Measurements from ENCODE around the gene SF1. TPM values are rescaled to one million over a fixed set of nuclear protein-coding genes. Genes with fewer than 3 reads are reported as not detected.

SF1 gene
- total and polyA plus RNA-seq, 9 of the 15 experiments (the other 6 are each of a cell fraction or from before 2014, with no cell fraction given) = 13.1 to 334 (median 111) TPM

DNA sequence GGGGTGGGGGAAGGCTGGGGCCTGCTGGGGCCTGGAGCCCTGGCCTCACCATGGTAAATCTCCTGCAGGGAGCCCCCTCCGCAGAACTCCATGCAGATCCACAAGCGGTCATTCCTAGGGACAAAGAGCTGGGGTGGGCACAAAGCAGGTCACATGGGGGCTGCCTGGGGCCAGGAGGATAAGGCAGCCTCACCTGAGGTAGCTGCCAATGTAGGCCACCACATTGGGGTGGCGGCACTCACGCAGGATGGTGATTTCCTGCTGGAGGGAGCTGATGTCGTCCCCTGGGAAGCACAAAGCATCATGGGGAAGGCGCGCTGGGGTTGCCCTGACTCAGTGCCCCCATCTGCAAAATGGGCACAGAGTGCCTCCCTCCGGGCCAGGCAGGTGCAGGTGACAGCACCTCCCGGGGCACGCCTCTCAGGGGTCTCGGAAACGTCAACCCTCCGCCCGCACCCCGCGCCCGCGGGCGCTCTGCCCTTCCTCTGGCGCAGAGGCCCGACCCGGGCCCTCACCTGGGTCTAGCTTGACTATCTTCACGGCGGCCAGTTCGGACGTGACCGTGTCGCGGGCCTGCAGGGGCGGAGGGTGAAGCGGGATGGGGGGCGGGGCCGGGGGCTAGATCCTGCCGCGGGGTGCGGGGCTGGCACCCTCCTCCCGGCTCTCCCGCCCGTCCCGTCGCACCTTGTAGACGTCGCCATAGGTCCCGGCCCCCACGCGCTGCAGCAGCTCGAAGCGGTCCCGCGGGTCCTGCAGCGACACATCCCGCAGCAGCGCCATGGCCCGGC, 24.2 kb upstream of the SF1 start (continued):
- TF ChIP-seq ZNF3 (CRISPR knock-in tag; IDR thresholded peaks at IDR 0.05) = no peak
- peak; percentile 59; the same call in 1 of the 2 replicates for TF ChIP-seq PHF8 (IDR thresholded peaks at IDR 0.05; ENCODE audit: borderline replicate concordance, low read length)
- no peak for TF ChIP-seq FOSL1 (tag; conservative IDR thresholded peaks at IDR 0.05)
- peak; percentile 46; the same call in 1 of the 2 replicates for TF ChIP-seq SMARCA5 (IDR thresholded peaks at IDR 0.05)
- TF ChIP-seq, protein P1, sequence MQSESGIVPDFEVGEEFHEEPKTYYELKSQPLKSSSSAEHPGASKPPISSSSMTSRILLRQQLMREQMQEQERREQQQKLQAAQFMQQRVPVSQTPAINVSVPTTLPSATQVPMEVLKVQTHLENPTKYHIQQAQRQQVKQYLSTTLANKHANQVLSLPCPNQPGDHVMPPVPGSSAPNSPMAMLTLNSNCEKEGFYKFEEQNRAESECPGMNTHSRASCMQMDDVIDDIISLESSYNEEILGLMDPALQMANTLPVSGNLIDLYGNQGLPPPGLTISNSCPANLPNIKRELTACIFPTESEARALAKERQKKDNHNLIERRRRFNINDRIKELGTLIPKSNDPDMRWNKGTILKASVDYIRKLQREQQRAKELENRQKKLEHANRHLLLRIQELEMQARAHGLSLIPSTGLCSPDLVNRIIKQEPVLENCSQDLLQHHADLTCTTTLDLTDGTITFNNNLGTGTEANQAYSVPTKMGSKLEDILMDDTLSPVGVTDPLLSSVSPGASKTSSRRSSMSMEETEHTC (IDR thresholded peaks at IDR 0.05) = no peak
- TF ChIP-seq HDAC2 (IDR thresholded peaks at IDR 0.05) = peak; percentile 37; the same call in 1 of the 2 replicates
- TF ChIP-seq, protein P2, sequence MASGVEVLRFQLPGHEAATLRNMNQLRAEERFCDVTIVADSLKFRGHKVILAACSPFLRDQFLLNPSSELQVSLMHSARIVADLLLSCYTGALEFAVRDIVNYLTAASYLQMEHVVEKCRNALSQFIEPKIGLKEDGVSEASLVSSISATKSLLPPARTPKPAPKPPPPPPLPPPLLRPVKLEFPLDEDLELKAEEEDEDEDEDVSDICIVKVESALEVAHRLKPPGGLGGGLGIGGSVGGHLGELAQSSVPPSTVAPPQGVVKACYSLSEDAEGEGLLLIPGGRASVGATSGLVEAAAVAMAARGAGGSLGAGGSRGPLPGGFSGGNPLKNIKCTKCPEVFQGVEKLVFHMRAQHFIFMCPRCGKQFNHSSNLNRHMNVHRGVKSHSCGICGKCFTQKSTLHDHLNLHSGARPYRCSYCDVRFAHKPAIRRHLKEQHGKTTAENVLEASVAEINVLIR (CRISPR knock-in tag; IDR thresholded peaks at IDR 0.05) = no peak
- TF ChIP-seq ZNF639 (CRISPR knock-in tag; conservative IDR thresholded peaks at IDR 0.05 in 1 of 2, IDR thresholded peaks at IDR 0.05 in 1 of 2) = no peak
- TF ChIP-seq TFAP4 (CRISPR knock-in tag; IDR thresholded peaks at IDR 0.05; ENCODE audit: borderline replicate concordance) = 0 out of 2 replicates have a peak, but pooled peaks have one; percentile 31
- TF ChIP-seq BCOR (IDR thresholded peaks at IDR 0.05) = peak; percentile 68
- TF ChIP-seq PTBP1 (IDR thresholded peaks at IDR 0.05; ENCODE audit: low read depth, low read length) = 0 out of 2 replicates have a peak, but pooled peaks have one; percentile 56
- TF ChIP-seq ZNF431 (CRISPR knock-in tag; IDR thresholded peaks at IDR 0.05) = no peak
- TF ChIP-seq HNRNPL (IDR thresholded peaks at IDR 0.05; ENCODE audit: low read depth, low read length) = peak; percentile 67; the same call in 1 of the 2 replicates
- TF ChIP-seq ARNT (IDR thresholded peaks at IDR 0.05) = no peak
- no peak for TF ChIP-seq CBX5 (IDR thresholded peaks at IDR 0.05; ENCODE audit: borderline replicate concordance, low read depth)
- TF ChIP-seq, protein P3, sequence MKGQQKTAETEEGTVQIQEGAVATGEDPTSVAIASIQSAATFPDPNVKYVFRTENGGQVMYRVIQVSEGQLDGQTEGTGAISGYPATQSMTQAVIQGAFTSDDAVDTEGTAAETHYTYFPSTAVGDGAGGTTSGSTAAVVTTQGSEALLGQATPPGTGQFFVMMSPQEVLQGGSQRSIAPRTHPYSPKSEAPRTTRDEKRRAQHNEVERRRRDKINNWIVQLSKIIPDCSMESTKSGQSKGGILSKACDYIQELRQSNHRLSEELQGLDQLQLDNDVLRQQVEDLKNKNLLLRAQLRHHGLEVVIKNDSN (CRISPR knock-in tag; IDR thresholded peaks at IDR 0.05) = peak; percentile 51
- TF ChIP-seq PHF21A (IDR thresholded peaks at IDR 0.05; ENCODE audit: borderline replicate concordance, low read depth) = no peak
- peak in 1 of 2 experiments; percentile 34; a peak in 1 of 4 replicates for TF ChIP-seq MAZ (CRISPR knock-in tag; conservative IDR thresholded peaks at IDR 0.05 in 1 of 2, IDR thresholded peaks at IDR 0.05 in 1 of 2)
- TF ChIP-seq ZFX (CRISPR knock-in tag; IDR thresholded peaks at IDR 0.05) = peak; percentile 33; the same call in 1 of the 2 replicates
- no peak for TF ChIP-seq PRMT5 (CRISPR knock-in tag; IDR thresholded peaks at IDR 0.05)
- TF ChIP-seq CREB1 (IDR thresholded peaks at IDR 0.05) = peak; percentile 65; the same call in 1 of the 2 replicates
- no peak for TF ChIP-seq CREB1 (CRISPR knock-in tag; IDR thresholded peaks at IDR 0.05)
- peak in 1 of 2 experiments; percentile 43; a peak in 1 of 4 replicates for TF ChIP-seq KDM1A (IDR thresholded peaks at IDR 0.05)
- TF ChIP-seq NBN (IDR thresholded peaks at IDR 0.05; ENCODE audit: low read depth) = no peak

All from K562 (cell line).